Tibial nerve (tissue), 4 donors: Measurements from ENCODE around the gene MAPK8.

ENCODE experiments used
- EP300 ChIP-seq, 2 donors: sonication (generic); formaldehyde crosslinking; IDR thresholded peaks; one replicate each; pipeline ENCODE4 v1.6.1; 2017; ENCODE audit warnings: antibody characterized with exemption in 2 of 2, mild to moderate bottlenecking in 1 of 2
- POLR2A ChIP-seq, 2 donors: fragments of 450-650 bp; IDR thresholded peaks; one replicate each; pipeline ENCODE4 v1.6.1; 2017; ENCODE audit warnings: antibody characterized with exemption in 2 of 2, mild to moderate bottlenecking in 2 of 2, moderate library complexity in 2 of 2
- TF ChIP-seq, protein P1 (sequence below), 5 experiments: fragments of 200-600 bp in 3 of 5; fragments of 450-650 bp in 2 of 5; sonication (generic) in 3 of 5; IDR thresholded peaks; one replicate each; pipeline ENCODE4 v1.5.1; 2016 to 2019; ENCODE audit warnings: antibody characterized with exemption in 5 of 5, mild to moderate bottlenecking in 3 of 5, moderate library complexity in 2 of 5

DNA sequence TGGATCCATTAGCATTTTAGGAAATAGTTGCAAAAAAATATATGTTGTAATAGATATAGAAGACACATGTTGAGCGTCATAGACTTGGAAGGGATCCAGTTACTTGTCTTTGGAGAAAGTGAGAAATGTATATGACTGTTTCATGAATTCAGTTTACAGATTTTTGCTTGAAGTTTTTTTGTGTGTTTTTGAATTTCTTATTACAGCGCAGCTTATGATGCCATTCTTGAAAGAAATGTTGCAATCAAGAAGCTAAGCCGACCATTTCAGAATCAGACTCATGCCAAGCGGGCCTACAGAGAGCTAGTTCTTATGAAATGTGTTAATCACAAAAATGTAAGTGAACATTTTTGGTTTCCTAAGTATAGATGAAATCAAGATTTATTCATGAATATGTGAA is 98.2 kb downstream of the MAPK8 start:
- TF ChIP-seq EP300 (IDR thresholded peaks at IDR 0.05) (no peak), POLR2A (IDR thresholded peaks at IDR 0.05) (no peak)
- TF ChIP-seq, protein P1, sequence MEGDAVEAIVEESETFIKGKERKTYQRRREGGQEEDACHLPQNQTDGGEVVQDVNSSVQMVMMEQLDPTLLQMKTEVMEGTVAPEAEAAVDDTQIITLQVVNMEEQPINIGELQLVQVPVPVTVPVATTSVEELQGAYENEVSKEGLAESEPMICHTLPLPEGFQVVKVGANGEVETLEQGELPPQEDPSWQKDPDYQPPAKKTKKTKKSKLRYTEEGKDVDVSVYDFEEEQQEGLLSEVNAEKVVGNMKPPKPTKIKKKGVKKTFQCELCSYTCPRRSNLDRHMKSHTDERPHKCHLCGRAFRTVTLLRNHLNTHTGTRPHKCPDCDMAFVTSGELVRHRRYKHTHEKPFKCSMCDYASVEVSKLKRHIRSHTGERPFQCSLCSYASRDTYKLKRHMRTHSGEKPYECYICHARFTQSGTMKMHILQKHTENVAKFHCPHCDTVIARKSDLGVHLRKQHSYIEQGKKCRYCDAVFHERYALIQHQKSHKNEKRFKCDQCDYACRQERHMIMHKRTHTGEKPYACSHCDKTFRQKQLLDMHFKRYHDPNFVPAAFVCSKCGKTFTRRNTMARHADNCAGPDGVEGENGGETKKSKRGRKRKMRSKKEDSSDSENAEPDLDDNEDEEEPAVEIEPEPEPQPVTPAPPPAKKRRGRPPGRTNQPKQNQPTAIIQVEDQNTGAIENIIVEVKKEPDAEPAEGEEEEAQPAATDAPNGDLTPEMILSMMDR (IDR thresholded peaks at IDR 0.05): no peak
